Left renal pelvis (tissue), 4 donors: ENCODE measurements around the gene ELOVL2. TPM values are rescaled to one million over a fixed set of nuclear protein-coding genes. Genes with fewer than 3 reads are reported as not detected.
"Not testable (repeated sequence)": the region's sequence is repeated elsewhere in the genome, so short reads cannot be mapped to it uniquely, and the experiment has no call there.

ENCODE experiments used
- DNase-seq, 4 donors: peaks; one replicate each; pipeline ENCODE4 v3.0.0-alpha.2; 2013; ENCODE audit warnings: low read depth in 4 of 4, low spot score in 3 of 4
- polyA plus RNA-seq, 4 donors: library from polyadenylated mRNA; unstranded; fragments of 120-200 nt; gene quantifications; one replicate each; pipeline ENCODE4 v1.2.1, GENCODE V29; 2013; ENCODE audit not compliant: insufficient read length in 4 of 4

Gene ELOVL2
- polyA plus RNA-seq, 4 donors = 4.8 to 10.6 (median 10.0) TPM

GRCh38 chr6:10993896-10994295 lies 50.2 kb downstream of the ELOVL2 start:
- no peak for DNase-seq

GRCh38 chr6:10991115-10991514 lies 53.0 kb downstream of the ELOVL2 start:
- no peak for DNase-seq

- DNase-seq = no peak
Measured at GRCh38 chr6:10989587-10989986, 54.5 kb downstream of the ELOVL2 start.

GRCh38 chr6:10984959-10985358 lies 59.1 kb downstream of the ELOVL2 start:
- not testable (repeated sequence) for DNase-seq

GRCh38 chr6:10981409-10981808 lies 62.7 kb downstream of the ELOVL2 start:
- DNase-seq = no peak

- DNase-seq = no peak
Measured at GRCh38 chr6:10979603-10980002, 64.5 kb downstream of the ELOVL2 start.

GRCh38 chr6:10977231-10977968 lies 66.7 kb downstream of the ELOVL2 start:
- DNase-seq = no peak

GRCh38 chr6:10976571-10976970 lies 67.5 kb downstream of the ELOVL2 start:
- no peak for DNase-seq

- DNase-seq = no peak
Measured at GRCh38 chr6:10972196-10972595, 71.9 kb downstream of the ELOVL2 start.

GRCh38 chr6:10970731-10971130 lies 73.4 kb downstream of the ELOVL2 start:
- no peak for DNase-seq

- DNase-seq = no peak
Measured at GRCh38 chr6:10968776-10969175, 75.3 kb downstream of the ELOVL2 start.

GRCh38 chr6:10964684-10965083 lies 79.4 kb downstream of the ELOVL2 start:
- DNase-seq = no peak

GRCh38 chr6:10963113-10963512 lies 81.0 kb downstream of the ELOVL2 start:
- DNase-seq = no peak

- no peak for DNase-seq
Measured at GRCh38 chr6:10962673-10963072, 81.4 kb downstream of the ELOVL2 start.

GRCh38 chr6:10961837-10962236 lies 82.3 kb downstream of the ELOVL2 start:
- DNase-seq = no peak

- DNase-seq = no peak
Measured at GRCh38 chr6:10960171-10960570, 83.9 kb downstream of the ELOVL2 start.

- no peak for DNase-seq
Measured at GRCh38 chr6:10957414-10957886, 86.7 kb downstream of the ELOVL2 start.

GRCh38 chr6:10956776-10957175 lies 87.3 kb downstream of the ELOVL2 start:
- DNase-seq = no peak

- DNase-seq = peak; percentile 19 to 59 (median 50)
Measured at GRCh38 chr6:10954590-10955010, 89.5 kb downstream of the ELOVL2 start.

GRCh38 chr6:10951675-10952282 lies 92.3 kb downstream of the ELOVL2 start:
- peak in 2 of 4 donors; percentile 22 for DNase-seq

- no peak for DNase-seq
Measured at GRCh38 chr6:10949579-10950490, 94.3 kb downstream of the ELOVL2 start.
